ENCODE data around the gene MMEL1.
A peak's percentile ranks its signal among the peaks of the same experiment; 100 is the strongest.
"Not testable (repeated sequence)": the region's sequence is repeated elsewhere in the genome, so short reads cannot be mapped to it uniquely, and the experiment has no call there.

The MMEL1 gene

GRCh38 chr1:2588661-2589430 lies 44.0 kb downstream of the MMEL1 start:
- DNase-seq, result no peak

- no peak for DNase-seq
These were observed 44.8 kb downstream of the MMEL1 start for GRCh38 chr1:2587860-2588571.

- DNase-seq, result peak in 3 of 5 donors; percentile 7 to 43 (median 18)
These were observed 45.6 kb downstream of the MMEL1 start for GRCh38 chr1:2587071-2587859.

- peak; percentile 94 to 99 (median 96) for DNase-seq
These were observed 46.4 kb downstream of the MMEL1 start, which contains the start of gene PRXL2B for GRCh38 chr1:2586154-2587070. Gene PRXL2B, plus strand, starts transcription at chr1:2586777. Its CDS starts 109 bp downstream, at chr1:2586886.

GRCh38 chr1:2585318-2586092 lies 47.3 kb downstream of the MMEL1 start:
- DNase-seq, result peak; percentile 50 to 83 (median 64)

GRCh38 chr1:2584686-2585317 lies 48.0 kb downstream of the MMEL1 start:
- DNase-seq, result no peak

- peak in 3 of 5 donors; percentile 14 to 41 (median 35) for DNase-seq
These were observed 48.9 kb downstream of the MMEL1 start for GRCh38 chr1:2583871-2584351.

GRCh38 chr1:2583331-2583791 lies 49.5 kb downstream of the MMEL1 start:
- no peak for DNase-seq

GRCh38 chr1:2582391-2582790 lies 50.4 kb downstream of the MMEL1 start:
- DNase-seq, result no peak

GRCh38 chr1:2580691-2581090 lies 52.1 kb downstream of the MMEL1 start:
- DNase-seq, result no peak

- peak in 1 of 5 donors; percentile 17 for DNase-seq
These were observed 54.1 kb downstream of the MMEL1 start for GRCh38 chr1:2578758-2579118.

- peak in 3 of 5 donors; percentile 38 to 72 (median 48) for DNase-seq
These were observed 55.2 kb downstream of the MMEL1 start for GRCh38 chr1:2577565-2578075.

GRCh38 chr1:2575801-2576663 lies 56.8 kb downstream of the MMEL1 start:
- DNase-seq, result no peak

- no peak for DNase-seq
These were observed 58.5 kb downstream of the MMEL1 start for GRCh38 chr1:2574350-2574749.

GRCh38 chr1:2573250-2573920 lies 59.4 kb downstream of the MMEL1 start:
- no peak for DNase-seq

GRCh38 chr1:2571348-2571747 lies 61.5 kb downstream of the MMEL1 start:
- no peak for DNase-seq

- no peak for DNase-seq
These were observed 62.5 kb downstream of the MMEL1 start for GRCh38 chr1:2570332-2570731.

- DNase-seq, result not testable (repeated sequence)
These were observed 63.1 kb downstream of the MMEL1 start for GRCh38 chr1:2569703-2570102.

- no peak for DNase-seq
These were observed 63.8 kb downstream of the MMEL1 start for GRCh38 chr1:2569060-2569459.
